Measurements from ENCODE around the gene MAP2K1. TPM values are rescaled to one million over a fixed set of nuclear protein-coding genes. Genes with fewer than 3 reads are reported as not detected.
"Not testable (repeated sequence)": the region's sequence is repeated elsewhere in the genome, so short reads cannot be mapped to it uniquely, and the experiment has no call there.

Gene MAP2K1
- total and polyA plus RNA-seq, 4 donors = 21.9 to 57.7 (median 43.0) TPM

GRCh38 chr15:66389098-66389858 is 2.6 kb downstream of the MAP2K1 start:
- no peak for DNase-seq
- no peaks in the 10 kb centered on the region for H3K36me3 ChIP-seq (ENCODE audit: control insufficient read depth in 1 of 2, insufficient read depth in 2 of 2, low read length in 1 of 2)
- no peak overlapping the region for H3K27ac ChIP-seq (ENCODE audit: low read depth in 1 of 2, low read length in 2 of 2)
- no peak overlapping the region for H3K4me3 ChIP-seq (ENCODE audit: low read length in 2 of 2)
- no peaks in the 10 kb centered on the region for H3K27me3 ChIP-seq (ENCODE audit: control insufficient read depth in 1 of 2, insufficient read depth in 2 of 2, low read length in 1 of 2)
- no peak for ATAC-seq (ENCODE audit: low FRiP score)
- H3K9me3 ChIP-seq (ENCODE audit: control insufficient read depth, low read length) = no peaks in the 10 kb centered on the region
- intact Hi-C loops (cut with DNase I) = loop anchor here in 1 of 2 donors (5.0 kb wide), 1 partner anchor 108 kb away; the partner anchor contains the start of gene SNAPC5
- no peaks in the 10 kb centered on the region for H3K4me1 ChIP-seq (ENCODE audit: control insufficient read depth in 1 of 2, insufficient read depth in 2 of 2, low read length in 2 of 2)
- WGBS, 2 donors = 92 to 93% methylated on average over 13 to 14 of the region's 14 CpGs

DNA sequence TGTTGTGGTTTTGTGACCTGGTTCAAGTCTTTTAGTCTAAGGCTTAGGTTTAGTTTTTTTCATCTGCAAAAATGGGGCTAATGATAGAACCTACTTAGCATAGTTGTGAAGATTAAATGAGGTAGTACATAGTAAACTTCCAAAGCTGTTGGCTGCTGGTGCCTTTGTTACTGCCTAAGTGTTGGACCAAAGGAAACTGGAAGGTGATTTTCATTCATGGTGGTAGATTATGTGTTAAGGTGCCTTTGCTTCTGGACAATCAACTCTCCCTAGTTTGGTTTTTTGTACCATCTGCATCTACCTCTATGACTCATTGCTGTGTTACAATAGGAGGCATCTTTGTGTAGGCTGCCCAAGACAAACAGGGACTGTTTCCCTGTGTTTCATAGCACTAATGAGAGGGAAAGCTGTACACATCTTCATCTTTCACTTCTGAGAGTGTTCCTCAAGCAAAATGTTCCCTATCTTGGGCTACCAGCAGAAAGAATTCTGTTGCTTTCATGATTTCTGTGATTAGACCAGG is 3.2 kb downstream of the MAP2K1 start:
- Histone ChIP-seq H3K4me1 (ENCODE audit: control insufficient read depth in 1 of 2, insufficient read depth in 2 of 2, low read length in 2 of 2) (no peaks in the 10 kb centered on the region), H3K9me3 (ENCODE audit: control insufficient read depth, low read length) (no peaks in the 10 kb centered on the region), H3K27ac (ENCODE audit: low read depth in 1 of 2, low read length in 2 of 2) (no peak overlapping the region), H3K36me3 (ENCODE audit: control insufficient read depth in 1 of 2, insufficient read depth in 2 of 2, low read length in 1 of 2) (no peaks in the 10 kb centered on the region), H3K4me3 (ENCODE audit: low read length in 2 of 2) (no peak overlapping the region), H3K27me3 (ENCODE audit: control insufficient read depth in 1 of 2, insufficient read depth in 2 of 2, low read length in 1 of 2) (no peaks in the 10 kb centered on the region)
- DNase-seq = no peak
- no peak for ATAC-seq (ENCODE audit: low FRiP score)
- intact Hi-C loops (cut with DNase I) = loop anchor here in 1 of 2 donors (5.0 kb wide), 1 partner anchor 107 kb away; the partner anchor contains the start of gene SNAPC5

- Histone ChIP-seq H3K36me3 (ENCODE audit: control insufficient read depth in 1 of 2, insufficient read depth in 2 of 2, low read length in 1 of 2) (no peaks in the 10 kb centered on the region), H3K27me3 (ENCODE audit: control insufficient read depth in 1 of 2, insufficient read depth in 2 of 2, low read length in 1 of 2) (no peaks in the 10 kb centered on the region), H3K27ac (ENCODE audit: low read depth in 1 of 2, low read length in 2 of 2) (no peak overlapping the region), H3K9me3 (ENCODE audit: control insufficient read depth, low read length) (no peaks in the 10 kb centered on the region), H3K4me1 (ENCODE audit: control insufficient read depth in 1 of 2, insufficient read depth in 2 of 2, low read length in 2 of 2) (no peaks in the 10 kb centered on the region), H3K4me3 (ENCODE audit: low read length in 2 of 2) (no peak overlapping the region)
- DNase-seq (no peak), ATAC-seq (ENCODE audit: low FRiP score) (no peak)
- 86 to 93% methylated on average over 1 of the region's 1 CpG for WGBS, 2 donors
- intact Hi-C loops (cut with DNase I) = no loop called here
Measured at GRCh38 chr15:66390678-66391077, 4.0 kb downstream of the MAP2K1 start.

DNA sequence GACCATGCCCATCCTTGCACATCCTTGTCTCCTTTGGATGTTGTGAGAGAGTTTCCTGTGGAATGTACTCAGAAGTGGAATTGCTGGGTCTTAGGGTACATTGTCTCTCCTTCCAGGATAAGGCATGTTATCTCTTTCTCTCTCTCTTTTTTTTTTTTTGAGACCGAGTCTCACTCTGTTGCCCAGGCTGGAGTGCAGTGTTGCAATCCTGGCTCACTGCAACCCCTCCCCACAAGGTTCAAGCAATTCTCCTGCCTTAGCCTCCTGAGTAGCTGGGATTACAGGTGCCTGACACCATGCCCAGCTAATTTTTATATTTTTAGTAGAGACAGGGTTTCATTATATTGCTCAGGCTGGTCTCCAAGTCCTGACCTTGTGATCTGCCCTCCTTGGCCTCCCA is 6.3 kb downstream of the MAP2K1 start:
- H3K27me3 ChIP-seq (ENCODE audit: control insufficient read depth in 1 of 2, insufficient read depth in 2 of 2, low read length in 1 of 2); DNase-seq; H3K4me3 ChIP-seq (ENCODE audit: low read length in 2 of 2); ATAC-seq (ENCODE audit: low FRiP score); H3K4me1 ChIP-seq (ENCODE audit: control insufficient read depth in 1 of 2, insufficient read depth in 2 of 2, low read length in 2 of 2); H3K27ac ChIP-seq (ENCODE audit: low read depth in 1 of 2, low read length in 2 of 2); intact Hi-C loops (cut with DNase I); H3K36me3 ChIP-seq (ENCODE audit: control insufficient read depth in 1 of 2, insufficient read depth in 2 of 2, low read length in 1 of 2); H3K9me3 ChIP-seq (ENCODE audit: control insufficient read depth, low read length): not testable (repeated sequence)
- 100% methylated on average over 1 of the region's 1 CpG for WGBS, 2 donors

DNA sequence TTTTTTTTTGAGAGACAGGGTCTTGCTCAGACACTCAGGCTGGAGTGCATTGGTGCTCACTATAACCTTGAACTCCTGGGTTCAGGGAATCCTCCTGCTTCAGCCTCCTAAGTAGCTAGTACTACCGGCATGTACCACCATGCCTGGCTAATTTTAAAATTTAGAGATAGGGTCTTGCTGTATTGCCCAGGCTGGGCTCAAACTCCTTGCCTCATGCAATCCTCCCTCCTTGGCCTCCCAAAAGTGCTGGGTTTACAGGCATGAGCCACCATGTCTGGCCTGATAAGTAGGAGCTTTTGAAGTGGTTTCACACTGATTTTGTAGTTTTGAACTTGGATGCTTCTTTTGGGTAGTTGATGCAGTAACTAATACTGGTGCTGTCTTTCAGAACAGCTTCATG is 7.8 kb downstream of the MAP2K1 start:
- WGBS, 2 donors = 93 to 95% methylated on average over 1 of the region's 1 CpG
- intact Hi-C loops (cut with DNase I) = no loop called here
- H3K27me3 ChIP-seq (ENCODE audit: control insufficient read depth in 1 of 2, insufficient read depth in 2 of 2, low read length in 1 of 2) = no peaks in the 10 kb centered on the region

DNA sequence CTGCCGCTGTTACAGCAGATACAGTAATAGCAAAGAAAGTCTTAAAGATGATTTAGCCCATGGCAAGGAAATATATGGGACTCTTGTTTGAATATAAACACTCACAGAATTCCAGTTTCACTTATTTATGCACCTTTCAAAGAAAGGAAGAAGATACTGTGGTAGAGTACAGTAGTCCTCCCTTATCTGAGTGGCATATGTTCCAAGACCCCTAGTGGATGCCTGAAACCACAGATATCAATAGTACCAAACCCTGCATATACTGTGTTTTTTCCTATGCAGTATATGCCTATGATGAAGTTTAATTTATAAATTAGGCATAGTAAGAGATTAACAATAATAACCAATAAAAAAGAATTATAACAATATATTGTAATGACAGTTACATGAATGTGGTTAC is 8.2 kb downstream of the MAP2K1 start:
- 94 to 98% methylated on average over 1 of the region's 1 CpG for WGBS, 2 donors
- H3K9me3 ChIP-seq (ENCODE audit: control insufficient read depth, low read length) = no peaks in the 10 kb centered on the region
- no peaks in the 10 kb centered on the region for H3K36me3 ChIP-seq (ENCODE audit: control insufficient read depth in 1 of 2, insufficient read depth in 2 of 2, low read length in 1 of 2)
- ATAC-seq (ENCODE audit: low FRiP score) (no peak), DNase-seq (no peak)
- H3K27ac ChIP-seq (ENCODE audit: low read depth in 1 of 2, low read length in 2 of 2) = no peak overlapping the region
- H3K4me3 ChIP-seq (ENCODE audit: low read length in 2 of 2) = no peak overlapping the region
- intact Hi-C loops (cut with DNase I) = no loop called here
- no peaks in the 10 kb centered on the region for H3K4me1 ChIP-seq (ENCODE audit: control insufficient read depth in 1 of 2, insufficient read depth in 2 of 2, low read length in 2 of 2)
- H3K27me3 ChIP-seq (ENCODE audit: control insufficient read depth in 1 of 2, insufficient read depth in 2 of 2, low read length in 1 of 2) = no peaks in the 10 kb centered on the region

More for the DNA sequence above, 7.8 kb downstream of the MAP2K1 start:
- no peaks in the 10 kb centered on the region for H3K4me1 ChIP-seq (ENCODE audit: control insufficient read depth in 1 of 2, insufficient read depth in 2 of 2, low read length in 2 of 2)
- H3K9me3 ChIP-seq (ENCODE audit: control insufficient read depth, low read length) = no peaks in the 10 kb centered on the region
- no peak for ATAC-seq (ENCODE audit: low FRiP score)
- no peaks in the 10 kb centered on the region for H3K36me3 ChIP-seq (ENCODE audit: control insufficient read depth in 1 of 2, insufficient read depth in 2 of 2, low read length in 1 of 2)
- DNase-seq = no peak
- H3K4me3 ChIP-seq (ENCODE audit: low read length in 2 of 2) = no peak overlapping the region
- no peak overlapping the region for H3K27ac ChIP-seq (ENCODE audit: low read depth in 1 of 2, low read length in 2 of 2)

DNA sequence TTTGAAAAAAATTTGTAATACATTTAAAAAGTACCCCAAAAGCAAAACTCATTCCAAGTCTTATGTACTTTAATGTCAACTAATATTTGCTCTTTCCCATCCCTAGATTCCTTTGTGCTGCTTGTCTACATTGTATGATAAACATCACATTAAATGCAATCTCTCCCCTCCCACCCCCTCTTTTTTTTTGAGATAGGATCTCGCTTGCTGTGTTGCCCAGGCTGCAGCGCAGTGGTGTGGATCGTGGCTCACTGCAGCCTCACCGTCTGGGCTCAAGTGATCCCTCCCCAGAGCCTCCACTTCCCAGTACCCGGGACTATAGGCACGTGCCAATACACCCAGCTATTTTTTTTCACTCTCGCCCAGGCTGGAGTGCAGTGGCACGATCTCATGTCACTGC is 12.6 kb downstream of the MAP2K1 start:
- H3K27me3 ChIP-seq (ENCODE audit: control insufficient read depth in 1 of 2, insufficient read depth in 2 of 2, low read length in 1 of 2) = no peaks in the 10 kb centered on the region
- H3K4me3 ChIP-seq (ENCODE audit: low read length in 2 of 2) = no peak overlapping the region
- H3K27ac ChIP-seq (ENCODE audit: low read depth in 1 of 2, low read length in 2 of 2) = no peak overlapping the region
- no peaks in the 10 kb centered on the region for H3K4me1 ChIP-seq (ENCODE audit: control insufficient read depth in 1 of 2, insufficient read depth in 2 of 2, low read length in 2 of 2)
- WGBS, 2 donors = 90 to 95% methylated on average over 8 of the region's 8 CpGs
- DNase-seq = no peak
- H3K9me3 ChIP-seq (ENCODE audit: control insufficient read depth, low read length) = no peaks in the 10 kb centered on the region
- intact Hi-C loops (cut with DNase I) = no loop called here
- no peaks in the 10 kb centered on the region for H3K36me3 ChIP-seq (ENCODE audit: control insufficient read depth in 1 of 2, insufficient read depth in 2 of 2, low read length in 1 of 2)
- ATAC-seq (ENCODE audit: low FRiP score) = no peak

DNA sequence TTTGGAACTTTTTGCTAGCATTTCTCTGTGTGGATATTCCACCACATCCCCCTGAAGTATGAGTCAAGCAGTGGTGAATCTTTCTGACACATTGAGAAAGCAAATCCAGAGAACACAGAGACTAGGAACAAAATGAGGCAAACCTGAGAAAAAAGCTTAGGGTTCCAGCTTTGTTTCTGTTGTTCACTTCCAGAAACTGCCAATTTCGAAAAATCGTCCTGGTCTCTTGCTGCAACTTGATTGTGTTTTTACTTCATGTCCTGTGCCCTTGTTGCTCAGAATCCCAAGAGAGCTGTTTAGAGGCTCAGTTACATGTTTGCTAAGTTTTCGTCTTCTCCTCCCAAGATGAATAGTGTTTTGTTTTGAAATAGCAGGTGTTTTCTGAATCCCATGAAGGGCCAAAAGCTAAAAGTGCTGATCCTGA is 13.7 kb downstream of the MAP2K1 start:
- Histone ChIP-seq H3K36me3 (ENCODE audit: control insufficient read depth in 1 of 2, insufficient read depth in 2 of 2, low read length in 1 of 2) (no peaks in the 10 kb centered on the region), H3K4me1 (ENCODE audit: control insufficient read depth in 1 of 2, insufficient read depth in 2 of 2, low read length in 2 of 2) (peaks cover 0 to 4% of the 10 kb centered on the region in 2 donors), H3K27me3 (ENCODE audit: control insufficient read depth in 1 of 2, insufficient read depth in 2 of 2, low read length in 1 of 2) (no peaks in the 10 kb centered on the region), H3K27ac (ENCODE audit: low read depth in 1 of 2, low read length in 2 of 2) (no peak overlapping the region), H3K4me3 (ENCODE audit: low read length in 2 of 2) (no peak overlapping the region), H3K9me3 (ENCODE audit: control insufficient read depth, low read length) (no peaks in the 10 kb centered on the region)
- ATAC-seq (ENCODE audit: low FRiP score) (no peak), DNase-seq (no peak)
- intact Hi-C loops (cut with DNase I) = no loop called here
- 85 to 87% methylated on average over 3 of the region's 3 CpGs for WGBS, 2 donors

Data from aorta (tissue), 5 donors.